GM21576 (cell line): ENCODE data around the gene TBXAS1.

Source experiments
- ATAC-seq: cut with Tn5 transposase; IDR thresholded peaks from one replicate; pipeline ENCODE4 v1.9.1; 2021; ENCODE audit warnings: mild to moderate bottlenecking, moderate library complexity; ENCODE audit not compliant: unreplicated experiment

Gene TBXAS1

GRCh38 chr7:140039896-140040295, 210.8 kb downstream of the TBXAS1 start:
- no peak for ATAC-seq

- no peak for ATAC-seq
These were observed 212.8 kb downstream of the TBXAS1 start for GRCh38 chr7:140041659-140042385.

- ATAC-seq, result no peak
These were observed 213.3 kb downstream of the TBXAS1 start for GRCh38 chr7:140042386-140042670.

- no peak for ATAC-seq
These were observed 215.2 kb downstream of the TBXAS1 start for GRCh38 chr7:140044251-140044650.

GRCh38 chr7:140045697-140046096, 216.6 kb downstream of the TBXAS1 start:
- ATAC-seq, result no peak

- ATAC-seq, result no peak
These were observed 218.1 kb downstream of the TBXAS1 start for GRCh38 chr7:140047197-140047596.

- ATAC-seq, result no peak
These were observed 219.1 kb downstream of the TBXAS1 start for GRCh38 chr7:140048138-140048537.

GRCh38 chr7:140048989-140049338, 219.9 kb downstream of the TBXAS1 start:
- no peak for ATAC-seq

GRCh38 chr7:140049339-140050024, 220.4 kb downstream of the TBXAS1 start:
- ATAC-seq, result no peak

GRCh38 chr7:140050100-140050499, 221.0 kb downstream of the TBXAS1 start:
- no peak for ATAC-seq

- ATAC-seq, result no peak
These were observed 222.8 kb downstream of the TBXAS1 start for GRCh38 chr7:140051820-140052219.

GRCh38 chr7:140053812-140054539, 224.9 kb downstream of the TBXAS1 start:
- peak; percentile 89 for ATAC-seq

- no peak for ATAC-seq
These were observed 225.7 kb downstream of the TBXAS1 start for GRCh38 chr7:140054751-140055150.

- ATAC-seq, result no peak
These were observed 226.8 kb downstream of the TBXAS1 start for GRCh38 chr7:140055833-140056232.

- no peak for ATAC-seq
These were observed 227.5 kb downstream of the TBXAS1 start for GRCh38 chr7:140056431-140057142.

- no peak for ATAC-seq
These were observed 228.1 kb downstream of the TBXAS1 start for GRCh38 chr7:140057143-140057535.

- ATAC-seq, result no peak
These were observed 229.5 kb downstream of the TBXAS1 start for GRCh38 chr7:140058517-140058916.

GRCh38 chr7:140059273-140060242, 230.5 kb downstream of the TBXAS1 start:
- ATAC-seq, result no peak

GRCh38 chr7:140060243-140060630, 231.2 kb downstream of the TBXAS1 start:
- no peak for ATAC-seq
